NCI-H524 (cell line): ENCODE measurements around the gene LIN7B.

Experiments
- DNase-seq, 2 experiments: peaks; one replicate each; lab custom pipeline; 2025; lab: John Stamatoyannopoulos, UW

LIN7B gene, protein sequence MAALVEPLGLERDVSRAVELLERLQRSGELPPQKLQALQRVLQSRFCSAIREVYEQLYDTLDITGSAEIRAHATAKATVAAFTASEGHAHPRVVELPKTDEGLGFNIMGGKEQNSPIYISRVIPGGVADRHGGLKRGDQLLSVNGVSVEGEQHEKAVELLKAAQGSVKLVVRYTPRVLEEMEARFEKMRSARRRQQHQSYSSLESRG

DNA sequence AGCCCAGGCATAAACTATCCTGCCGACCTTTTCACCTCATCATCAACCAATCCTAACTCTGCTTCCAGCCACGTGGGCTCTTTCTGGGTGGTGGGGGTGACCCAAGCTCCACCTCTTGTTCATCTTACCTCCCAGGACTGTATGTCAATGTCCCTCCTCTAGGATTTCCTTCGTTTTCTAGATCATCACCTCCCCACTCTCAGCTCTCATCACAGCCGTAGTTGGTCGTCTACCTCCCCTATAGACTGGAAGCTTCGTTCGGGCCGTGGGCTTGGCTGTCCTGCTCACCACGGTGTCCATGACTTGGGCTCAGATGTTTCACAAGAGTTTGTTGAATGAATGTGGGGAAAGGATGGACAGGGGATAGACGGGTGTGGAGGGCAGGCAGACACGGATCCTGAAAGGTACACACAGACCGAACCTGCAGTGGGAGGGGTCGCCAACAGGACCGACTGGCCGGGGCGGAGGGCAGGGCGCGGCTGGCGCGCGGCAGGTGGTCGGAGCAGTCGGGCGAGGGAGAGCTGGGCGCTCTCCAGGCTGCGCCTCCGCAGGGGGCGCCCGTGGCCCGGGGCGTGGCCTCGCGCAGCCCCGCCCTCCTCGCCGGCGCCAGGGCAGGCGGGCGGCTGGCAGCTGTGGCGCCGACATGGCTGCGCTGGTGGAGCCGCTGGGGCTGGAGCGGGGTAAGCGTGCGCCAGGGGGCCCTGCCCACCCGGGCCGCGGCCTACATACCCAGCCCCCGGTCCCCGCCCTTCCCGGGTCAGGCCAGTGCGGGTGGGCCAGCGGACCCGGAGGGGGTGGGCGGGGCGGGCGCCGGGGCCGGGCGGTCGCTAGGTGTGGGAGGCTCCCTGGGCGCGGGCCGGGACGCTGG, at the start of gene LIN7B:
TSS of gene LIN7B (plus strand) at position 609 of the 868 bp plus-strand sequence. CDS start at position 644, 35 bp downstream.
- DNase-seq = peak; percentile 59 to 88

GRCh38 chr19:49064768-49065611, 49.2 kb upstream of the LIN7B start, which contains the start of gene NTF4:
TSS of gene NTF4 (minus strand) at chr19:49064818. CDS start at chr19:49061997, 2,821 bp downstream.
- peak in 1 of 2 experiments; percentile 30 for DNase-seq

DNA sequence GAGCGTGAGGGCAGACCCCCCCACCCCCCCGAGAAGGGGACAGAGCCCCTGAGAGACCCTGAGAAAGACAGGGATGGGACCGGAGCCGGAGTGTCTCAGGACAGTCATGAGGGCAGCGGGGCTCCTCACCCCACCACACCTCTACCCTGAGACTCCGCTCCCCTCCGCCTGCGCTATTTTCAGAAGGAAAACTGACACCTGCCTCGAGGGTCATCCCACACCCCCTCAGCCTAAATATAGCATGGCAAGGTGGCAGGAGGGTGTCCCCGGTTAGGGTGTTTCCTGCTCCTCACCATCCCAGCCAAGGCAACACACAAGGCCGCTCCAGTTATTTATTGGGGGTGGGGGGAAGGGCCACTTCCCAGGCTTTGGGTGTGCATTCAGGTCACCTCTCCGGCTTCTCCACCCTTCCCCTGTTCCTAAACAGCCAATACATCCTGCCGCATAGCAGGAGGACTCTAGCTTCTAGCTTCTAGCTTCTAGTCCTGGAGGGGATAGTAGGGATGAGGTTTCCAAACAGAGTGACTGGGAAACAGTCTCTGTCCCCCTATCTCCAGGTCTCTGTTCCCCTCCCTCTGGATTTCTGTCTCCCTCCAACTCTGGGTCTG, 48.2 kb upstream of the LIN7B start:
- no peak for DNase-seq

- DNase-seq = peak in 1 of 2 experiments; percentile 40
These were observed 46.6 kb upstream of the LIN7B start for GRCh38 chr19:49067554-49067953.

GRCh38 chr19:49069026-49069425, 45.1 kb upstream of the LIN7B start:
- DNase-seq = no peak

DNA sequence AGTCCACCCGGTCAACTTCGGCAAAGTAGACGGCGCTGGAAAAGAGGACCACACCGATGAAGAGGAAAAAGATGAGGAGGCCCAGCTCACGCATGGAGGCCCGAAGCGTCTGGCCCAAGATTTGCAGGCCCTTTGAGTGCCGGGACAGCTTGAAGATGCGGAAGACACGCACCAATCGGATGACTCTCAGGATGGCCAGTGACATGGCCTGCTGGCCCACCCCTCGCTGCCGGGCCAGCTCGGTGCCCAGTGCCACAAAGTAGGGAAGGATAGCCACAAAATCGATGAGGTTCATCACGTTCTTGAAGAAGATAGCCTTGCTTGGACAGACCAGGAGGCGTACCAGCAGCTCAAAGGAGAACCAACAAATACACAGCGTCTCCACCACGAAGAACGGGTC, 43.8 kb upstream of the LIN7B start:
- DNase-seq = no peak

DNA sequence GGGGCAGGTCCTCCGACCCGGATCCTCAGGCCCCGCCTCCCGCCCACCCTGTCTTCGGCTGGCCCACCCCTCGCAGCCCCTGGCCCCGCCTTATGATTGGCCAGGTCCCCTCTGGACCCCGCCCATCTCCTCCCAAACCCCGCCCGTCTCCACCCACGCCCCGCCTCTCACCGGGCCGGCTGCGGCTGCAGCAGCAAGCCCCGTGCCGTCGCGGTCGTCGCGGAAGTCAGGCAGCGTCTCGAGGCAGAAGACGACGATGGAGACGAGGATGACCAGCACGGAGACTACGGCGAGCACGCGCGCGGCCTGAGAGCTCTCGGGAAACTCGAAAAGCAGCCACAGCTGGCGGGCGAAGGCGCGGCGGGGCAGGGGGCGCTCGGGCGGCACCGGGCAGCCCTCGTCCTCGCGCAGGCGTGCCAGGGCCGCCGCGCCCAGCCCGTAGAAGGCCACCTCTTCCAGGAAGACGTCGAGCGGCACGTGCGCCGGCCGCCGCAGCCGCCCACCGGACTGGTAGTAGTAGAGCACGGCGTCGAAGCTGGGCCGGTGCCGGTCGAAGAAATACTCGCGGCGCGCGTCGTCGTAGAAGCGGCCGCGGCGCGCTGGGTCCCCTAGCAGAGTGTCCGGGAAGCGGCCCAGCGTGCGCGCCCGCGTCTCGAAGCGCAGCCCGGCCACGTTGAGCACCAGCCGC, 42.2 kb upstream of the LIN7B start:
- DNase-seq = peak in 1 of 2 experiments; percentile 40

DNA sequence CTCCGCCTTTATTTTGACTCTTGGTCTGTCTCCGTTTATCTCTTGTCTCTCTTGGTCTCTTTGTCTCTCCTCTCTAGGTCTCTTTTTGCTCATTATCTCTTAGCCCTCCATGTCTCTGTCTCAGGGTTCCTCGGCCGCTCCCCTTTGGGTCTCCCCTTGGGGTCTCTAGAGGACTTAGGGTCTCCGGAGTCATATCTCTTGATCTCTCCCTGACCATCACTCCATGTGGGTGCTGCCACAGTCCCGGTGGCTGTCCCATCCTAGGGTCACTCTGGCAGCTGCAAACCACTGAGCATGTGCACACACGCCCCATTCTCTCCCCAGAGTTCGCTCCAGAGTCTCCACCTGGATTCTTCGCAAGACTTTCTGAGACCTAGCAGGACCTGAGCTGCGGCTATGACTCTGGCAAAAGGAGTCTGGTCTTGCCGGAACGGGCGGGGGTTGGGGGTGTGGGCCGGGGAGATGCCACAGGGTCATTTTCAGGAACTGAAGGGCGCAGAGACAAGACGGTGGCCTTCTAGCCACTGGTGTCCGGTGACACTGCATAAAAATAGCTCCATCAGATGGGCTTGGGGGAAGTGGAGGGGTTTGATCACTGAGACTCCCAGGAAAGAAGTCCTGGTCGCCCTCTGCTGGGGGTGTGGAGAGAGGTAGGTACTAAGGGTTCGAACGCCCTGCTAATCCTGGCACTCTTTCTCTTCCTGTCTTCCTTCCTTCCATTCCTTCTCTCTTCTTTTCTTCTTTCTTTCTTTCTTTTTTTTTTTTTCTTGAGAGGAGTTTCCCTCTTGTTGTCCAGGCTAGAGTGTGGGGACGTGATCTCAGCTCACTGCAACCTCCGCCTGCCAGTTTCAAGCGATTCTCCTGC, 40.4 kb upstream of the LIN7B start:
- DNase-seq = peak; percentile 61 to 74

- DNase-seq = peak; percentile 30 to 67
These were observed 39.3 kb upstream of the LIN7B start for GRCh38 chr19:49074869-49075268.

GRCh38 chr19:49080392-49080791, 33.8 kb upstream of the LIN7B start:
- DNase-seq = no peak

- no peak for DNase-seq
These were observed 32.9 kb upstream of the LIN7B start for GRCh38 chr19:49081273-49081672.

DNA sequence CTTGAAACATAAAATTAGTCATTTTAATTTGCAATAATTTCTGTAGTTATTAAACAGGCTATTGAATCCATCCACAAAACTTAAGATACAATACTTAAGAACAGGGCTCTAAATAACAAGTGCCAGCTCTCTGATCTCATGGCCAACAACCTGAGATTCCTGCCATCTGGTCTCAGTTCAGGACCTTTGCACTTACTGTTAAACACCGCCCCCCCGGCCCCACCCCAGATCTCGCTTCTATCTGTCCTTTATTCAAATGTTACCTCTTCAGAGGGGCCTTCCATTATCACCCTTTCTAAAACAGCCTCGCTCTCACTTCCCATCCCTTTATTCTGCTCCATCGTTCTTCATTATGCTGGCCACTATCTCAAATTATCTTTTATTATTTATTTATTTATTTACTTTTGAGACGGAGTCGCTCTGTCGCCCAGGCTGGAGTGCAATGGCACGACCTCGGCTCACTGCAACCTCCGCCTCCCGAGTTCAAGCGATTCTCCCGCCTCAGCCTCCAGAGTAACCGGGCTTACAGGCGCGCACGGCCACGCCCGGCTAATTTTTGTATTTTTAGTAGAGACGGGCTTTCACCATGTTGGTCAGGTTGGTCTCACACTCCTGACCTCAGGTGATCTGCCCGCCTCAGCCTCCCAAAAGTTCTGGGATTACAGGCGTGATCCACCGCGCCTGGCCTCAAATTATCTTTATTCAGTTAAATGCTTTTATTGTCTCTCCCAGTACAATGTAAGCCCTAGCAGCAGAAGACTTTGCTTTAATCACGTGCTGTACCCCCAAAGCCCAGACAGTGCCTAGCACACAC, 29.8 kb upstream of the LIN7B start:
- DNase-seq = peak in 1 of 2 experiments; percentile 26

DNA sequence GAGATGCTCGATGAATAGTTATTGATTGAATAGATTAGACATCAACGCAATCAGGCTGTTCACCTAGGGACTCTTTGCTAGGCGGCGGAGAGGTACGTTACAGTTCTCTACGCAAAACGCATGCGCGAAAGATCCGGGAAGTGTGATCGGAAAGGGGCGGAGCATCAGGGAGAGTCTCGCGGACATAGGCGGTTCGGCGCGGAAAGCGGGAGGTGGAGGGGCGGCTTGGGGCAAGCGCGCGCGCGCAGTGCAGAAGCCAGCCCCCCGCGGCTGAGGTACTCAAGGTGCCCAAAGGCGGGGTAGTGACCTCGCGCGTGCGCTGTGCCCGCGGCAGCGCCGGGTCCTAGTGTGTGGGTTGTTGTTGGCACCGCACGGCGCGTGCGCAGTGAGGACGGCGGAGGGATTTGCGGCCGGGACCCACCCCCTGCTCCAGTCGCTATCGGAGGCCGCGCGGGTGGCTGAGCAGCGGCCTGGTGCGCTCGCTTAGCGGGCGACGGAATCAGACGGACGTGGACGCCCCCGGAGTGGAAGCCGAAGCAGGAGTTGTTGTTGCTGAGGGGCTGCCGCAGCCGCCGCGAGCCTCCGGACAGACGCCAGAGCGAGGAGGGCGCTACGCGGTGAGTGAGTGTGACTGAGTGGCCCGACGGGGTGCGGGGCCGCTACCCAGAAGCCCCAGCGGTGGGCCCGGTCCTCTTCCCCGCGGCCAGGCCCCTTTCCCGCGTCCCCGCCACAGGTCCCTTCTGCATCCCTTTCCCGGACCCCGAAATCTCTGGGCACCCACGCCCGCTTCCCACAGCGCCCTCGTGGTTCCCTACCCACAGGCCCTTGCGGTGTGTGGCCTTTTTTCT, 28.9 kb upstream of the LIN7B start, which contains the start of gene SNRNP70:
TSS of gene SNRNP70 (plus strand) at position 432 of the 848 bp plus-strand sequence. CDS start 964 bp downstream, outside the sequence.
- DNase-seq = peak; percentile 100

- DNase-seq = no peak
These were observed 28.3 kb upstream of the LIN7B start for GRCh38 chr19:49085868-49086232.

DNA sequence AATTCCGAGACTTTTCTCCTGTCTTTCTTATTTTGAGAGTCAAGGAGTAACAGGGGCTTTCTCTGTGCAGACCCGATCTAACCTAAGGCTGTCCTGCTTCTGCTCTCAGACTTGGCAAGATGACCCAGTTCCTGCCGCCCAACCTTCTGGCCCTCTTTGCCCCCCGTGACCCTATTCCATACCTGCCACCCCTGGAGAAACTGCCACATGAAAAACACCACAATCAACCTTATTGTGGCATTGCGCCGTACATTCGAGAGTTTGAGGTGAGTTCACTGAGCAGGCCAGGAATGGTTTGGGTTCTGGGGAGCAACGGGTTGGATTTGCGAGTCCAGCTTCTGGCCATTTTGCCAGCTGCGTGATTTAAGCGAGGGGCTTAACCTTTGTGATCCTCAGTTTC, 27.9 kb upstream of the LIN7B start:
- DNase-seq = no peak

GRCh38 chr19:49091391-49092038, 22.7 kb upstream of the LIN7B start:
- DNase-seq = no peak

DNA sequence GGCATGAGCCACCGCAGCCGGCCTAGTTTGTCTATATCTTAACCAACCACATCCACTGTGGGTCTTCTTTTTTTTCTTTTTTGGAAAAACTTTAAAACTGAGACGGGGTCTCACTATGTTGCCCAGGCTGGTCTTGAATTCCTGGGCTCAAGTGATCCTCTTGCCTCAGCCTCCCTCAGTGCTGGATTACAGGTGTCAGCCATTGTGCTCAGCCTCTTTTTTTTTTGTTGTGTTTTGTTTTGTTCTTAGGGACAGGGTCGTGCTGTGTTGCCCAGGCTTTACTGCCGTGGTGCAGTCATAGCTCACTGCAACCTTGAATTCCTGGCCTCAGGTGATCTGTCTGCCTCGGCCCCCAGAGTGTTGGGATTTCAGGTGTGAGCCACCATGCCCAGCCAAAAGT, 21.5 kb upstream of the LIN7B start:
- no peak for DNase-seq
